Hepatocyte (in vitro differentiated cells): Measurements from ENCODE around the gene LGR5.

Source experiments
- EZH2phosphoT487 ChIP-seq: fragments of 200-600 bp; sonication (generic); IDR thresholded peaks from one replicate; pipeline ENCODE4 v1.6.1; 2018; ENCODE audit warnings: antibody characterized with exemption, mild to moderate bottlenecking, low read depth, moderate library complexity; ENCODE audit not compliant: unreplicated experiment, severe bottlenecking
- TF ChIP-seq, protein P1 (sequence below): fragments of 200-600 bp; sonication (generic); IDR thresholded peaks from 2 replicates; pipeline ENCODE4 v1.5.1; 2016; ENCODE audit warnings: antibody characterized with exemption, mild to moderate bottlenecking; ENCODE audit not compliant: poor library complexity

DNA sequence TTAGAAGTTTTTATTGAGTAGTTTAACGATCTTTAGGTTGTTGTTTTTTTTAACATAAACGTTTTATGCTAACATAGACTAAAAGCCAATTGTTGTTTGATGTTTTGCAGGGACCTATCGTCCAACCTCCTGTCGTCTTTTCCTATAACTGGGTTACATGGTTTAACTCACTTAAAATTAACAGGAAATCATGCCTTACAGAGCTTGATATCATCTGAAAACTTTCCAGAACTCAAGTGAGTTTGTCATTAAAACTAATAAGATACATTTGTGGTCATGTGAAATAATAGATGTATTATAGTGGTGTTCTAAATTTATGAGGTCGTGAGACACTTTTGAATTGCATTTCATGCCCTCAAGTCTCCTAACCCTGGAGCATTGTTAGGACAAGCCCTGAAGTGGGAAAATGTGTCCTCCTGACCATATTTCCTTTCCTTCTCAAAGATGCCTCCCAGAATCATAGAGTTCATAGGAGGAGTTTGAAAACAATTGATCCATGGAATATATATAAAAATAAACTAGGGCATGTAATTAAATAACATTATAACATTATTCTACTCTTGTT, 139.2 kb downstream of the LGR5 start:
- TF ChIP-seq, protein P1, sequence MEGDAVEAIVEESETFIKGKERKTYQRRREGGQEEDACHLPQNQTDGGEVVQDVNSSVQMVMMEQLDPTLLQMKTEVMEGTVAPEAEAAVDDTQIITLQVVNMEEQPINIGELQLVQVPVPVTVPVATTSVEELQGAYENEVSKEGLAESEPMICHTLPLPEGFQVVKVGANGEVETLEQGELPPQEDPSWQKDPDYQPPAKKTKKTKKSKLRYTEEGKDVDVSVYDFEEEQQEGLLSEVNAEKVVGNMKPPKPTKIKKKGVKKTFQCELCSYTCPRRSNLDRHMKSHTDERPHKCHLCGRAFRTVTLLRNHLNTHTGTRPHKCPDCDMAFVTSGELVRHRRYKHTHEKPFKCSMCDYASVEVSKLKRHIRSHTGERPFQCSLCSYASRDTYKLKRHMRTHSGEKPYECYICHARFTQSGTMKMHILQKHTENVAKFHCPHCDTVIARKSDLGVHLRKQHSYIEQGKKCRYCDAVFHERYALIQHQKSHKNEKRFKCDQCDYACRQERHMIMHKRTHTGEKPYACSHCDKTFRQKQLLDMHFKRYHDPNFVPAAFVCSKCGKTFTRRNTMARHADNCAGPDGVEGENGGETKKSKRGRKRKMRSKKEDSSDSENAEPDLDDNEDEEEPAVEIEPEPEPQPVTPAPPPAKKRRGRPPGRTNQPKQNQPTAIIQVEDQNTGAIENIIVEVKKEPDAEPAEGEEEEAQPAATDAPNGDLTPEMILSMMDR = no peak
- no peak for TF ChIP-seq EZH2phosphoT487
